AG04449 (cell line): ENCODE data around the gene G6PC3.

Experiments
- CTCF ChIA-PET: fragments of 350-600 bp; formaldehyde crosslinking; extraction: SDS; loops from one replicate; lab custom pipeline; 2021; ENCODE audit warnings: antibody characterized with exemption; lab: Yijun Ruan, JAX
- POLR2A ChIA-PET: fragments of 400-600, 350-600 bp; formaldehyde crosslinking; extraction: SDS; loops from one replicate; lab custom pipeline; 2020; ENCODE audit warnings: antibody characterized with exemption, inconsistent platforms; lab: Yijun Ruan, JAX
- DNase-seq: peaks from one replicate; pipeline ENCODE4 v3.0.0-alpha.2; 2010; ENCODE audit warnings: low read depth, low spot score
- H3K4me3 ChIP-seq: 2 replicates; pipeline ENCODE4 v1.5.1; 2011; ENCODE audit warnings: low read depth, mild to moderate bottlenecking, control low read depth, low read length
- CTCF ChIP-seq: IDR thresholded peaks from one replicate; pipeline ENCODE4 v1.5.1; 2011; ENCODE audit warnings: mild to moderate bottlenecking, moderate library complexity, low read length, control low read depth, inconsistent platforms; ENCODE audit not compliant: insufficient read depth; ENCODE audit errors: missing control alignments

The G6PC3 gene

DNA sequence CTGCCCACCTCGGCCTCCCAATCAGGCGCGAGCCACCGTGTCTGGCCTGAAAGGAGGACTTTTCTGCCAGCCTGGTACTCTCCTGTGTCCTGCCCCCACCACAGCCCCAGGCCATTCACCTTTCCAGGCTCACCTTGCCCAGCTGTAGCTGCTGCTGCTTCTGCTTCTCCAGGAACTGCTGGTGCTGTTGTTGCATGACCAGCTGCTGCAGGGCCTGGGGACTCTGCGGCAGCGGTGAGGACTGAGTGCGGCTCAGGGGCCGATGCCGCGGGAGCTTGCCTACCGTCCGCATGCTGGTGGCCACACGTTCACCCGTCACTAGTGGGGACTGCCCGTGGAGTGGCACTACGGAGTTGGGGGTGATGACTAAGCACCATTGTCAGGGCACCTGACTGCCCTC lies 17.7 kb downstream of the G6PC3 start:
- POLR2A ChIA-PET: interaction anchor here (1.0 kb wide), 1 partner anchor 20 kb away, joined by 3 read pairs; no protein-coding TSS in a partner anchor
- CTCF ChIA-PET: interaction anchor here (1.4 to 5.0 kb wide), 4 partner anchors 21 to 80 kb away, joined by 5 to 21 read pairs (median 6); no protein-coding TSS in a partner anchor

GRCh38 chr17:44091200-44091997 lies 20.9 kb downstream of the G6PC3 start:
- H3K4me3 ChIP-seq: no peak overlapping the region
- no peak for TF ChIP-seq CTCF
- ChIA-PET CTCF (interaction anchor here (0.8 to 1.8 kb wide), 2 partner anchors 10 to 24 kb away, joined by 3 to 8 read pairs; no protein-coding TSS in a partner anchor), POLR2A (no interaction called here)
- DNase-seq: no peak

More for the DNA sequence above, 17.7 kb downstream of the G6PC3 start:
- H3K4me3 ChIP-seq: no peak overlapping the region
- TF ChIP-seq CTCF: no peak
- no peak for DNase-seq

GRCh38 chr17:44092051-44092450 lies 21.5 kb downstream of the G6PC3 start:
- DNase-seq: no peak
- ChIA-PET POLR2A (no interaction called here), CTCF (interaction anchor here (0.8 to 1.8 kb wide), 2 partner anchors 9 to 23 kb away, joined by 3 to 8 read pairs; no protein-coding TSS in a partner anchor)
- TF ChIP-seq CTCF: no peak
- H3K4me3 ChIP-seq: no peak overlapping the region

- no peak for TF ChIP-seq CTCF
- DNase-seq: no peak
- ChIA-PET POLR2A (no interaction called here), CTCF (no interaction called here)
- H3K4me3 ChIP-seq: no peak overlapping the region
Observed at GRCh38 chr17:44093231-44093900, 22.8 kb downstream of the G6PC3 start.

- CTCF ChIA-PET: interaction anchor here (1.0 to 2.1 kb wide), 2 partner anchors 21 to 73 kb away, joined by 6 to 9 read pairs; no protein-coding TSS in a partner anchor
- no peak for TF ChIP-seq CTCF
- DNase-seq: no peak
- POLR2A ChIA-PET: interaction anchor here (1.0 to 1.5 kb wide), 2 partner anchors 8 to 12 kb away, joined by 3 to 6 read pairs; no protein-coding TSS in a partner anchor
- peak overlapping the region; percentile 32 for H3K4me3 ChIP-seq
Observed at GRCh38 chr17:44094701-44095387, 24.3 kb downstream of the G6PC3 start.
